ENCODE results near the gene DENND1A.

The DENND1A gene

DNA sequence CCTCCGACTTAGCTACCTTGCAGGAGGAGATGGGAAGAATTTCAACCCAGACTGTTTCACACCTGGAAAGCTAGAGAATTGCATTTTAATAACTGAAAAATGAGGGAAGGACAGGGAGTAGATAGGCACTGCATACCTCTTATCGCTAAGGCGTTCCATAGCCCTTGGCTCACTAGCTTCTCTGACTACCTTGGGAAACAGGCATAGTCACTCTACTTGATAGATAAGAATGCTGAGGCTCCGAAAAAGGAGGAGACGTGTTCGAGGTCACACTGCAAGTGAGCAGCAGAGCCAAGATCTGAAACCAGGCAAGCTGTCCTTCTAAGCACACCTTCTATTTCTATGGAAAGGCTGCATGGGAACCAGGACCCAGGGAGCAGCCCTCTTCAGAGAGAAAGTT, 405.1 kb downstream of the DENND1A start:
- H3K9ac ChIP-seq (ENCODE audit: low read length) = no peak overlapping the region
- no peak overlapping the region for H3K27ac ChIP-seq (ENCODE audit: low read depth, low read length)
- H3K4me2 ChIP-seq (ENCODE audit: low read depth, low read length, poor library complexity, severe bottlenecking) = no peak overlapping the region

DNA sequence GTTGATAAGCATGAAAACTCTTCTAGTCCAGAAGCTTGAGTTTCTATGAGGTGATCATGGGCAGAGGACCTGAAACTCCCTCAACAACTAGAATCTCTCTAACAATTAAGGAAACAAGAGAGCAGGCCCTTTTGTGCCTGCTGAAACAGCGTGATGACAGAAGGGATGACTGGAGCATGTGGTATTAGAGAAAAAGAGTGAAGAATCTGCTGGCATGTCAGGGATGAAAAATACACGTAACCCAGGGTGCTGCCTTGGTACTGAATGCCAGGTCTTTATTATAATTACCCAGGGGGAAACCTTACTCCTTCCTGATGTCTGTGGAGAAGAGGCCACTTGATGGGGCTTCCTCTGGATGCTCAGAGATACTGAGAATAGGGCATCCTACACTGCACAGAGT, 406.1 kb downstream of the DENND1A start:
- H3K27me3 ChIP-seq (ENCODE audit: low read length) = no peaks in the 10 kb centered on the region
- no peak overlapping the region for H3K4me3 ChIP-seq (ENCODE audit: insufficient read depth, low read length, poor library complexity, severe bottlenecking)
- H3K27ac ChIP-seq (ENCODE audit: low read depth, low read length) = no peak overlapping the region
- TF ChIP-seq, protein P1, sequence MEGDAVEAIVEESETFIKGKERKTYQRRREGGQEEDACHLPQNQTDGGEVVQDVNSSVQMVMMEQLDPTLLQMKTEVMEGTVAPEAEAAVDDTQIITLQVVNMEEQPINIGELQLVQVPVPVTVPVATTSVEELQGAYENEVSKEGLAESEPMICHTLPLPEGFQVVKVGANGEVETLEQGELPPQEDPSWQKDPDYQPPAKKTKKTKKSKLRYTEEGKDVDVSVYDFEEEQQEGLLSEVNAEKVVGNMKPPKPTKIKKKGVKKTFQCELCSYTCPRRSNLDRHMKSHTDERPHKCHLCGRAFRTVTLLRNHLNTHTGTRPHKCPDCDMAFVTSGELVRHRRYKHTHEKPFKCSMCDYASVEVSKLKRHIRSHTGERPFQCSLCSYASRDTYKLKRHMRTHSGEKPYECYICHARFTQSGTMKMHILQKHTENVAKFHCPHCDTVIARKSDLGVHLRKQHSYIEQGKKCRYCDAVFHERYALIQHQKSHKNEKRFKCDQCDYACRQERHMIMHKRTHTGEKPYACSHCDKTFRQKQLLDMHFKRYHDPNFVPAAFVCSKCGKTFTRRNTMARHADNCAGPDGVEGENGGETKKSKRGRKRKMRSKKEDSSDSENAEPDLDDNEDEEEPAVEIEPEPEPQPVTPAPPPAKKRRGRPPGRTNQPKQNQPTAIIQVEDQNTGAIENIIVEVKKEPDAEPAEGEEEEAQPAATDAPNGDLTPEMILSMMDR (IDR thresholded peaks at IDR 0.05; ENCODE audit: insufficient read depth, low read length, poor library complexity, severe bottlenecking) = no peak
- TF ChIP-seq EZH2phosphoT487 (conservative IDR thresholded peaks at IDR 0.05; ENCODE audit: low read length) = no peak
- no peaks in the 10 kb centered on the region for H4K20me1 ChIP-seq (ENCODE audit: low read depth, low read length)
- H3K9me2 ChIP-seq (replicated peaks; ENCODE audit: insufficient read depth, low read length) = no peaks in the 10 kb centered on the region
- no peak overlapping the region for H3K4me2 ChIP-seq (ENCODE audit: low read depth, low read length, poor library complexity, severe bottlenecking)
- H3K9me3 ChIP-seq (ENCODE audit: insufficient read depth, low read length) = no peaks in the 10 kb centered on the region
- no peak overlapping the region for H2AFZ ChIP-seq (ENCODE audit: low read depth, low read length, severe bottlenecking)
- H3K36me3 ChIP-seq (ENCODE audit: low read length) = no peaks in the 10 kb centered on the region
- H3K79me2 ChIP-seq (ENCODE audit: insufficient read depth, low read length) = no peaks in the 10 kb centered on the region
- no peak overlapping the region for H3K9ac ChIP-seq (ENCODE audit: low read length)
- H3F3A ChIP-seq (ENCODE audit: insufficient read depth) = no peaks in the 10 kb centered on the region

More for the DNA sequence above, 405.1 kb downstream of the DENND1A start:
- Histone ChIP-seq H3F3A (ENCODE audit: insufficient read depth) (no peaks in the 10 kb centered on the region), H3K36me3 (ENCODE audit: low read length) (no peaks in the 10 kb centered on the region), H3K4me3 (ENCODE audit: insufficient read depth, low read length, poor library complexity, severe bottlenecking) (no peak overlapping the region), H3K79me2 (ENCODE audit: insufficient read depth, low read length) (no peaks in the 10 kb centered on the region), H2AFZ (ENCODE audit: low read depth, low read length, severe bottlenecking) (no peak overlapping the region), H3K27me3 (ENCODE audit: low read length) (no peaks in the 10 kb centered on the region), H4K20me1 (ENCODE audit: low read depth, low read length) (no peaks in the 10 kb centered on the region), H3K9me3 (ENCODE audit: insufficient read depth, low read length) (0 out of 2 replicates have a peak, but pooled peaks cover 3% of the 10 kb centered on the region), H3K9me2 (replicated peaks; ENCODE audit: insufficient read depth, low read length) (no peaks in the 10 kb centered on the region)
- TF ChIP-seq, protein P1 (IDR thresholded peaks at IDR 0.05; ENCODE audit: insufficient read depth, low read length, poor library complexity, severe bottlenecking) = no peak
- no peak for TF ChIP-seq EZH2phosphoT487 (conservative IDR thresholded peaks at IDR 0.05; ENCODE audit: low read length)

DNA sequence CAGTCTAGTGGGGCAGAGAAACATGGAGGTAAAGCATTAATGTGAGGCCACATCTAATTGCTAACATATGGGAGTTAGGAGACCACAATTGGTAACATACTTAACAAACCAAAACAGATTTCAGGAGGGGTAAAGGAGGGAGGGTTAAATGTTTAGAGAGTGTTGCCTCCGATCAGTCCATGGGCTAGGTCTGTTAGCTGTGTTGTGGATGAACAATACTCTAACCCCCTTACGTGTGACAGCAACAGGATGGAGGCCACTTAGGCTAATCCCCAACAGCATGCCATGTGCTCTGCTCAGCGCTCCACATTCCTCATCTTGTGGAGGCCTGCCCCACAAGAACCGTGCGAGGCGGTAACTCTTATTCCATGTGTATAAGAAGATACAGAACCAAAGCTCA, 406.9 kb downstream of the DENND1A start:
- no peaks in the 10 kb centered on the region for H3F3A ChIP-seq (ENCODE audit: insufficient read depth)
- H3K27me3 ChIP-seq (ENCODE audit: low read length) = no peaks in the 10 kb centered on the region
- no peaks in the 10 kb centered on the region for H3K36me3 ChIP-seq (ENCODE audit: low read length)
- no peak overlapping the region for H3K4me3 ChIP-seq (ENCODE audit: insufficient read depth, low read length, poor library complexity, severe bottlenecking)
- H3K9me3 ChIP-seq (ENCODE audit: insufficient read depth, low read length) = no peaks in the 10 kb centered on the region
- no peaks in the 10 kb centered on the region for H3K79me2 ChIP-seq (ENCODE audit: insufficient read depth, low read length)
- no peak overlapping the region for H3K27ac ChIP-seq (ENCODE audit: low read depth, low read length)
- TF ChIP-seq EZH2phosphoT487 (conservative IDR thresholded peaks at IDR 0.05; ENCODE audit: low read length) = no peak
- TF ChIP-seq, protein P1 (IDR thresholded peaks at IDR 0.05; ENCODE audit: insufficient read depth, low read length, poor library complexity, severe bottlenecking) = no peak
- no peak overlapping the region for H3K4me2 ChIP-seq (ENCODE audit: low read depth, low read length, poor library complexity, severe bottlenecking)
- H2AFZ ChIP-seq (ENCODE audit: low read depth, low read length, severe bottlenecking) = no peak overlapping the region
- H4K20me1 ChIP-seq (ENCODE audit: low read depth, low read length) = no peaks in the 10 kb centered on the region
- H3K9ac ChIP-seq (ENCODE audit: low read length) = no peak overlapping the region
- H3K9me2 ChIP-seq (replicated peaks; ENCODE audit: insufficient read depth, low read length) = no peaks in the 10 kb centered on the region

Measured in SU-DHL-6 (cell line).